GM18505 (cell line): ENCODE measurements around the gene FBXL16.

Experiments
- ATAC-seq: cut with Tn5 transposase; IDR thresholded peaks from one replicate; pipeline ENCODE4 v1.9.1; 2021; ENCODE audit not compliant: unreplicated experiment
- POLR2A ChIP-seq: IDR thresholded peaks from 4 replicates; pipeline ENCODE4 v1.6.1; 2011; ENCODE audit warnings: borderline replicate concordance; ENCODE audit not compliant: insufficient read depth, insufficient read length; ENCODE audit errors: extremely low read depth

Gene FBXL16

DNA sequence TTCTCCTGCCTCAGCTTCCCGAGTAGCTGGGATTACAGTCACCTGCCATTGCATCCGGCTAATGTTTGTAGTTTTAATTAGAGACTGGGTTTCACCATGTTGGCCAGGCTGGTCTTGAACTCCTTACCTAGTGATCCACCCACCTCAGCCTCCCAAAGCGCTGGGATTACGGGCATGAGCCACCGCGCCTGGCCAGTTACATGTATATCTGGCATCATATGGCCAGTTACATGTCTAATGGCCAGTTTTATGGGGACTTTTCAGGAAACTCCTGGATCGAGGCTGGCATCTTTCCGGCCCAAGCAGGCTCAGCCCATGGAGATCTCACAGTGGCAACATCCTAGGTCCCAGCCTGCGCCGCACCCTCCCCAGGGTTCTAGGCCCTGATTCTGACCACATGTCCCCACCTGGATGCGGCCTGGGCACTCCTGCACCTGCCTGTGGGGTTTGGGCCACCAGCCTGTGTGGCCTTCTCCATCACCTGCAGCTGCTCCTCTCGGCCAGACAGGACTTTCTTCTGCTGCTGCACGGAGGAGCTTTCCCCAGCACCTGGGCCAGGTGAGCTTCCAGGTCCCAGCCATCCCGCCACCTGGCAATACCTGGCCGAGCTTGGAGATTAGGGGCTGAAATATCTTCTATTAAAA lies 36.5 kb upstream of the FBXL16 start:
- no peak for ATAC-seq
- no peak for TF ChIP-seq POLR2A

DNA sequence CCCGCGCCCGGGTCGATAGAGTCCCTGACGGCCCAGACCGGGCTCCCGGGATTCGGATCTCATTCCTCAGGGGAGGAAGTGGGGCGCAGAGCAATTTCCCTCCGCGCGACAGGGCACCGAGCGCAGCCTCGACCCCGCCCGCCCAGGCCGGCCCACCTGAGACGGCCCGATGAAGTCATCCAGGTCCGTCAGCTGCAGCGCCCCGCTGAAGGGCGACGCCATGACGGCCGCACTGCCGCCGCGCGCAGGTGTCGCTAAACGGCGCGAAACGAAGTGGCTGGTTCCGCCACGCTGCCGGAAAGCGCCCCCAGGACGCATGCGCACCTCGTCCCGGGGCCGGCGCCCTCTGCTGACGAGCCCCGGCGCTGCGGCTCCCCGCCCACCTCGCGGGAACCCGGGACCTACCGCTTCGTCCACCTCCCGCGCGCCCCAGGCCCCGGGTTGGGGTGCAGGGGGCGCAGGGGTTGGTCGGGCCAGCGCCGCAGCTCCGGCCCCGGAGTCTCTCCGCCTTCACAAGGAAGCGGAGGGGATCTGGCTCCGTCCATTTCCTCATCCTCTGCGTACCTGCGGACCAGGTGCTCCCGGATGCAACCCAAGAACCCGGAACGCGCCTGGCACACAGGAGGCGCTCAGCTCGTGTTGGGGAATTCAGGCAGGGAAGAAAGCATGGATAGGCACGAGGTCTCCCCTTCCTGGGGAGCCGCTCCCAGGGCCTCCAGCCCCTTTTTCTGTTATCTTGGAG lies 35.3 kb upstream of the FBXL16 start, which contains the start of gene CIAO3:
Gene CIAO3 (minus strand): TSS at position 234 of the 742 bp plus-strand sequence. CDS start 12 bp downstream, at position 222.
- ATAC-seq: peak; percentile 77
- TF ChIP-seq POLR2A: peak; percentile 73

DNA sequence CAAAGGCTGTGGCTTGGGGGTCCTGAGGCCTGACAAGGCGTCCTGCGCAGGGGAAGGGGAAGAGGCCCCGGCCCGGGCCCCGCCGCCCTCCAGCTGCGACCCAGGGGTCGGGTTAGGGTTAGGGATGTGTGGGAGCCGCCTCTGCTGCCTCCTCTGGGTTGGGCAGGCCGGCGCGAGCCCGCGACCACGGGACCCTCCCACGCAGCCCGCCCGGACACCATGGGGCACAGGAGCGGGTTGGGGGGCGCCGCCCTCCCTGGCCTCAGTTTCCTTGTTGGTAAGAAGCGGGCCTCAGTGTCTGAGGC lies 34.8 kb upstream of the FBXL16 start:
- TF ChIP-seq POLR2A: no peak
- ATAC-seq: peak; percentile 19

DNA sequence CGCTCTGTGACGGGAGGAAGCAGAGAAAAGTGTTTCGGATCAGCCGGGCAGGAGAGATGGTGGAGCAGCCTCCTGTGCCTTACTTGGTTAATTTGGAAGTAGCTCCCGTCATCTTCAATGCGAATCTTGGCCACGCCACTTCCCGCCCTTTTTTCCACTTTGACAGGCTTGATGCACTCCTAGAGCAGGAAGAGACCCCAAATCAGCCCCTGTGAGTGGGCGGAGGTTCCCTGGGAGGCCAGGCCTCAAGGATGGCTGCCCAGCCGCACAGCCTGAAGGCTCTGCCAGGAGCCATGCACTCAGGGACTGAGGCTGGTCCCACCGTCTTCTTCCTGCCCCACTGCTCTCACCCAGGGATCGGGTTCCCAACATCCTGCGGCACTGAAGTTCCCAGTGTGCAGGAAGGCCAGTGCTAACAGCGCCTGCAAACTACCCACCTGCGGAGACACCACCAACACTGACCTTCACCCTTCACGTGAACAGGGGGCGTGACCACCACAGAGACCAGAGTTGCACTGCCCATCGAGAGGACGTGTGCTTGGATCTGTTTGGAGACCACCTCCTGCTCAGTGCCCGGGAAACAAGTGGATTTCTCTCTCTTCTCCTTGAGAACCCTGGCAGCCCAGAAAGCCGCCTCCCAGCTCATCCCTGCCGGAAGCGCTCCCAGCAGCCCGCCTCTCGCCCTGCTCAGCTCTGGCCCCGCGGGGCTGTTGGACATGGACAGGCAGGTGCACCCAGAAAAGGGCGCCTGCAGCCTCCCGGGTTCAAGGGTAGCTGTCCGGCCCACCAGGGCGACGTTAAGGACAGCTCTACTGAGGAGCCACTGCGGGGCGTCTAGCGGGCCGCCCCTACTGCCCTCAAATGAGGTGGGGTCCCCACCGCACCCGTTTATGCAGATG lies 34.2 kb upstream of the FBXL16 start:
- TF ChIP-seq POLR2A: no peak
- no peak for ATAC-seq

DNA sequence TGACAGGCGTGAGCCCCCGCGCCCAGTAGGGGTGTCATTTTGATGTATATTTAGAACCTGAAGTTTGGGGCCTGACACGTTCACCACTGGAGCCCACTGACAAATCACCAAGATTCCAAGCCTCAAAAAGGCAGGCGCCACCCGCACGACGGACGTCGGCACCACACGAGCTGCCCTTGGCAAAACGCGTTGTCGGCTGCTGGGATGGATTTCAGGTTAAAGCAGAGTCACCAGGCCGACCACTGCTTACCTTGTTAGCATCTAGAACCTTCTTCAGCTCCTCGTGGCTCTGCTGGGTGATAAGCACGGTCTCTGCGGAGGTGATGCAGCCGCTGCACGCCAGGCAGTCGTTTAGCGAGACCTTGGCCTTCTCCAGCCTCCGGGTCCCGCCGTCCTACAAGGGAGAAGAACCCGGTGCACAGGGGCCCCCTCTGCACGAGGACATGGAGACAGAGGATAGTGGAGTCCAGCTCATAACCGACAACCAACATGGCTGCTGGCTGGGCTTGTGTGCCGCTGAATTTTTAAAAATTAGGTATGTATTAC lies 31.4 kb upstream of the FBXL16 start:
- no peak for ATAC-seq

DNA sequence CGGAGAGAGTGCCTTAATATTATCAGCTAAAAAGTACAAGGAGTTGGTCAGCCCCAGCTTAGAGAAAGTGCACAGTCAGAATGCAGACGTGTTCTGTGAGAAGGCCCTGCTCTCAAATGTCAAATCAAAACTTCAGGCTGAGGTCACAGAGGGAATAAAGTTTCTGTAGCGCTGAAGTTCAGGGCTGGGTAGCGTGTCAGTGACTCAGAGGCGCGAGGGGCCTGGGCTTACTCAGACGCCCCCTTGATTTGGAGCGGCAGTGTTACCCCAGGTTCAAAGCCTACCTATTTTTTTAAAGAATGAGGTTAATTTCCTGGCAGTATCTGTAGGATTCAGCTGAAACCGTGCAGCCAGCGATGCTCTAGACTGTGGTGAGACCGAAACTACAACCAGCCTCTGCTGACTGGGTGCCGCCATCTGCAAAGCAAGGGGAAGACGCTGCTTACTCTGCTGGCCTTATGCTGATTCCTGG lies 30.4 kb upstream of the FBXL16 start:
- TF ChIP-seq POLR2A: no peak
- no peak for ATAC-seq

More for the DNA sequence above, 31.4 kb upstream of the FBXL16 start:
- no peak for TF ChIP-seq POLR2A

DNA sequence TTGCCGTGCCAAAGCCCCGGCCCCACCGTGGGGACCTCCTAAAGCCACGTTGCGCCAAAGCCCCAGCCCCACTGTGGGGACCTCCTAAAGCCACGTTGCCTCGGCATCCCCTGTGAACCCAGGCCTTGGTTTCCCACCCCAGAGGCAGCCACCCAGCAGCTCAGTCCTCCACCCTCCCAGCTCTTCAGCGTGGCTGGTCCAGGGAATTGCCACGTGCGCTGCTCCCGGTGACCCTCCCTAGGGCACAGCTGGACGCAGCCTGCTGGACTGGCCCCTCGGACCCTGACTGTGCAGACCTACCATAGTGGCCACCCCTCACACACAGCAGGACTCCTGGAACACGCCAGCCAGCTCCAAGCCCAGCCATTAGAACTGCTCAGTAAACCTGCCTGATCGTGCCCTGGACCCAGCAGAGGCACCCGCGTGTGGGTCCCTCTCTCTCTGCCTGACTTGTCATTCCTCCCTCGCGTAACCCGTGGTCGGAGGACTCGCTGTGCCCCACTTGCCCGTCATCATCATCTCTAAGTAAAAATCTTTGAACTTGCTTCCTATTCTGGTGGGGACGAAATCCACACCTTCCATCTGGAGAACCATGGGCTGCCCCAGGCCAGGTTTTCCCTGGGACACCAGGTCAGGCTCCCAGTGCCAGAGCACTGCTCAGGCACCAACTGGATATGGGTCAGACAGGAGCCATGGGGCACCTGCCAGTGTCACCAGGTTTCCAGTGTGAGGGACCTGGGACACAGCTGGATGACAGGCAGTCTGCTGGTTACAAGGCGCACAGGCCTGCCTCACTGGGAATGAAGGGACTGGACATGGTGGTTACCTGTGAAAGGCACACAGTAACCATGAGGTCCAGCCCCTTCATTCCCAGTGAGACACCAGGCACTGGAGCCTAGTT lies 29.6 kb upstream of the FBXL16 start:
- no peak for ATAC-seq
- no peak for TF ChIP-seq POLR2A

DNA sequence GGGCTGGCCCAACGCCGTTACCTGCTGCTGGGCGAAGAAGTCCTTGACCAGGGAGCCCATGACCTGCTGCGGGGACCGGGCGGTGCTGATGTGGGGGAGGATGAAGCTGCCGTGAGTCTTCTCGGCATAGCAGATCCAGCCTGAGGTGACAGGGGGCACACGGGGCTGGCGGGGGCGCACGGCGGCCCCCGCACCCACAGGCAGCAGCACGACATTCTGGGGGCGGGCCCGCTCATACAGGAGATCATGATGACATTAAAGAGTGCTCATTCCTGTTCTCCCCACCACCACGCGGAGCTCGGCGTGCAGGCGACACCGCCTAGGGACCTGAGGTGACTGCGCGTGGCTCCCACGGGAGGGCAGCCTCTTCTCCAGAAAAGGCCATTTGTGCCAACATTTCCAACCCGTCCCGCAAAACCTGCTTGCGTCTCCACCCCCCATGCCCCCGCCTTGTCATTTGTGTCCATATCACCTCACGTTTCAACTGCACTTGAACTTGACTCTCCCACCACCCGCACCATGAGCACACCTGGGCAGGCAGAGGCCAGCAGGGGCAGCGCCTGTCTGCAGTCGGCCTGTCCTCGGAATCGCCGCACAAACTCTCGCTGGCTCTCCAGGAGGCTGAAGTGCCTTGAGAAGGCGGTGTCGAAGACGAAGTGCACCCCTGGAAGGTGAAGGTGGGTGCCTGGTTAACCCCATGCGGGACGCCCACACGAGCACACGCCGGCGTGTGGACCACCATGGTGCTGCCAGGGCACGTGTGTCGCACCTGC lies 28.8 kb upstream of the FBXL16 start:
- no peak for ATAC-seq
- no peak for TF ChIP-seq POLR2A

DNA sequence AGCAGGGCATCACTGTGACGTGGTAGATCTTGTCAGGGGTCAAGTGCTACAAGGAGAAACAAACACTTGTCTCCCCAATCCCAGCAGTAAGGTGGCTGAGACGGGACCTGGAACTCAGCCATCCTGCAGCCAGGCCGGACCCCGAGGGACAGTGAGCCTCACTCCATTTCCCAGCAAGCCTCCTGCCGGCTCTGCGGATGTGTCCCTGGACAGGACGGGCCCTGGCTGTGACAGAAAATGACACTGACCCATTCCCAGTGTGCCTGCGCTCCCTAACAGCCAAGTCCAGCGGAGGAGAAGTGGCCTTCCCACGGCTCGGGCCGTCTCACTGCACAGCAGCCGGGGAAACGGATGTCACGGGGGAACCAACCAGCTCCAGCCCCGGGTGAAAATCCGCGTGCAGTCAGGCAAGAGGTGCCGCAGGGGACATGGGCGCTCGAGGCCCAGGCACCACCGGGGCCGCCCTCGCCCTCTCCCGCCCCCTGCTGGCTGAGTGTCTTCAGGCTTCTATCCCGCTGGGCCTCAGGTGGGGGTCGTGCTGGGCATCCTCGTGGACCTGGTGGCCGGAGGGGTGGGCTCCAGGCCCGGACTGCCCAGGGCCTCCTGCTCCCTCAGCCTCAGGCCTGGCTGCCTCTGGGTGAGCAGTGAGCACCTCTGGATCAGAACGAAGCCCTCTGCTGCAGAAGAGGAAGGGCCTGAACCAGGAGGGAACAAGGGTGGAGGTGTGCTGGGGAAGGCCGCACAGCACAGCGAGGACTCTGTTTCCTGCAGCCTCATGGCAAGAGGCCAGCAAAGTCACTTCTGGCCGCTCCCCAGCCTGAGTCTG lies 28.0 kb upstream of the FBXL16 start:
- TF ChIP-seq POLR2A: no peak
- ATAC-seq: no peak

DNA sequence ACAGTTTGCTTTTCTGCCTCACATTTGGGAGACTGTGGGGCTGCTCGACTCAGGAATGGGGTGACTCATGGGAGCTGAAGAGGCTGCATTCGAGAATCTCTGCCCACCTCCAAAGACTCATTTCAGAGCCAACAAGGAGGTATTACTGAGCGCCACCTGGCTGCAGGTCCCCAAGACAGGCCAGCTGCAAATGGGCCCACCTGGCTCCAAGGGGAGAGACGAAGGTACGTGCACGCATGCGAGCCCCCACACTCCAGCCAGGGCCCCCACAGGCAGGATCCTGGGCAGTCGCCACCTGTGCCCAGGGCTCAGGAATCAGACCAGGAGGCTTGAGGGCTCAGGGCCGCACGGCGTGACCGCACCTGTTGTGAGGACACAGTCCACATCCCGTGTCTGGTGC lies 27.3 kb upstream of the FBXL16 start:
- ATAC-seq: no peak

DNA sequence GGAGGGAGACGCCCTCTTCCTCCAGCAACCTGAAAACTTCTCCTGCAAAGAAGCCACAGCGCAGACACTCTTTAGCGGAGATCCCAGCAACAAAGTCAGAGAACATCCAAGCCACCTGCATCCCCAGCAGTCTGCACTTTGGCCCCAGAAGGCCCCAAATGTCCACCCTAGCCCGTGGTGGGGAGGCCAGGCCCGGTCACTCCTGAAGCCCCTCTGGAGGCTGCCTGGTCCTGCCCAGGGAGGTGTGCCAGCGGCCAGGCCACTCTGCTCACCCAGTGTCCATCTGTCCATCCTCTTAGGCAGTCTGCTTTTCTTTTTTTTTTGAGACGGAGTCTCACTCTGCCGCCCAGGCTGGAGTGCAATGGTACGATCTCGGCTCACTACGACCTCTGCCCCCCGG lies 26.7 kb upstream of the FBXL16 start:
- no peak for ATAC-seq
- TF ChIP-seq POLR2A: no peak

More for the DNA sequence above, 27.3 kb upstream of the FBXL16 start:
- no peak for TF ChIP-seq POLR2A
